Nephron (organoid): ENCODE data around the gene SBK2.
"Not testable (repeated sequence)": the region's sequence is repeated elsewhere in the genome, so short reads cannot be mapped to it uniquely, and the experiment has no call there.

Source experiments
- H3K27ac Mint-ChIP-seq, 3 experiments: 2 replicates each; pipeline ENCODE4 v1.8.0; 2020; ENCODE audit warnings: mixed read lengths in 3 of 3, mild to moderate bottlenecking in 2 of 3, moderate library complexity in 1 of 3
- H3K27me3 Mint-ChIP-seq: 2 replicates; pipeline ENCODE4 v1.8.0; 2021; ENCODE audit warnings: low read depth, mild to moderate bottlenecking, moderate library complexity, mixed read lengths
- H3K36me3 Mint-ChIP-seq: 2 replicates; pipeline ENCODE4 v1.8.0; 2020; ENCODE audit warnings: low read depth, mixed read lengths
- H3K4me1 Mint-ChIP-seq: 2 replicates; pipeline ENCODE4 v1.8.0; 2020; ENCODE audit warnings: mixed read lengths
- H3K4me3 Mint-ChIP-seq, 3 experiments: 2 replicates each; pipeline ENCODE4 v1.8.0; 2020; ENCODE audit warnings: mild to moderate bottlenecking in 3 of 3, mixed read lengths in 3 of 3, moderate library complexity in 2 of 3
- H3K9me3 Mint-ChIP-seq: 2 replicates; pipeline ENCODE4 v1.8.0; 2020; ENCODE audit warnings: mixed read lengths
- CTCF ChIP-seq, 3 experiments: fragments of 200-600 bp; sonication (generic); IDR thresholded peaks; one replicate each; pipeline ENCODE4 v1.5.0; 2021; ENCODE audit warnings: antibody characterized with exemption in 3 of 3; ENCODE audit not compliant: unreplicated experiment in 3 of 3

Gene SBK2

DNA sequence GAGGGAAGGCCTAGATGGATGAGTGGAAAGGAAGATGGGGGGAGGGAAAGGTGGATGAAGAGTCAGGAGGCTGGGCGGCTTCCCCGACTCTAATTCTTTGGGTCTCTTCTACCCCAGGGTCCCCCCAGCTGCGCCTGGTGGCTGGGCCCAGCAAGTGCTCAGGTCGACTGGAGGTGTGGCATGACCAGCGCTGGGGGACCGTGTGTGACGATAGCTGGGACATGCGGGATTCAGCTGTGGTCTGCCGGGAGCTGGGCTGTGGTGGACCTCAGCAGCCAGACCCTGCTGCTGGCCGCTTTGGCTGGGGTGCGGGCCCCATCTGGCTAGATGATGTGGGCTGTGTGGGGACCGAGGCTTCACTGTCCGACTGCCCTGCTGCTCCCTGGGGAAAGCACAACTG is 39.2 kb downstream of the SBK2 start:
- Mint-ChIP-seq H3K27ac (no peak overlapping the region), H3K4me1 (peaks cover 21% of the 10 kb centered on the region), H3K4me3 (no peak overlapping the region), H3K27me3 (peaks cover 7% of the 10 kb centered on the region), H3K36me3 (peaks cover 15% of the 10 kb centered on the region), H3K9me3 (no peaks in the 10 kb centered on the region)
- no peak for TF ChIP-seq CTCF (IDR thresholded peaks at IDR 0.05; ENCODE audit: unreplicated experiment in 3 of 3)

DNA sequence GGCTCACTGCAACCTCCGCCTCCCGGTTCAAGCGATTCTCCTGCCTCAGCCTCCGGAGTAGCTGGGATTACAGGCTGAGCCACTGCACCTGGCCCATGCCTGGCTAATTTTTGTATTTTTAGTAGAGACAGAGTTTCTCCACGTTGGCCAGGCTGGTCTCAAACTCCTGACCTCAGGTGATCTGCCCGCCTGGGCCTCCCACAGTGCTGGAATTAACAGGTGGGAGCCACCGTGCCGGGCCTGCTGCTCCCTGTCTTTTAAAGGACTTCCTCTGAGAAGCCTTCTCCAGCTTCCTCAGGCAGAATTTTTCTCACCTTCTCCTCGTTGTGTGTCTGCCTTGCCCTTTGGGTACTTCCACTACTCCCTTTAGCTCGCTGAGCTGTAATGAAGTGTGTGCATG is 40.1 kb downstream of the SBK2 start:
- not testable (repeated sequence) for H3K9me3 Mint-ChIP-seq, H3K36me3 Mint-ChIP-seq, H3K27me3 Mint-ChIP-seq
- Mint-ChIP-seq H3K4me3 (peak overlapping the region in 1 of 3 experiments; percentile 63), H3K4me1 (peaks cover 28% of the 10 kb centered on the region), H3K27ac (peak overlapping the region in 2 of 3 experiments; percentile 49 to 65)

GRCh38 chr19:55495646-55496349 is 41.1 kb downstream of the SBK2 start:
- peaks cover 32% of the 10 kb centered on the region for H3K4me1 Mint-ChIP-seq
- H3K36me3 Mint-ChIP-seq: peaks cover 4% of the 10 kb centered on the region
- peak overlapping the region in 1 of 3 experiments; percentile 48 for H3K4me3 Mint-ChIP-seq
- no peaks in the 10 kb centered on the region for H3K27me3 Mint-ChIP-seq
- H3K9me3 Mint-ChIP-seq: no peaks in the 10 kb centered on the region
- H3K27ac Mint-ChIP-seq: peak overlapping the region in 2 of 3 experiments; percentile 17 to 29
- no peak for TF ChIP-seq CTCF (IDR thresholded peaks at IDR 0.05; ENCODE audit: unreplicated experiment in 3 of 3)

DNA sequence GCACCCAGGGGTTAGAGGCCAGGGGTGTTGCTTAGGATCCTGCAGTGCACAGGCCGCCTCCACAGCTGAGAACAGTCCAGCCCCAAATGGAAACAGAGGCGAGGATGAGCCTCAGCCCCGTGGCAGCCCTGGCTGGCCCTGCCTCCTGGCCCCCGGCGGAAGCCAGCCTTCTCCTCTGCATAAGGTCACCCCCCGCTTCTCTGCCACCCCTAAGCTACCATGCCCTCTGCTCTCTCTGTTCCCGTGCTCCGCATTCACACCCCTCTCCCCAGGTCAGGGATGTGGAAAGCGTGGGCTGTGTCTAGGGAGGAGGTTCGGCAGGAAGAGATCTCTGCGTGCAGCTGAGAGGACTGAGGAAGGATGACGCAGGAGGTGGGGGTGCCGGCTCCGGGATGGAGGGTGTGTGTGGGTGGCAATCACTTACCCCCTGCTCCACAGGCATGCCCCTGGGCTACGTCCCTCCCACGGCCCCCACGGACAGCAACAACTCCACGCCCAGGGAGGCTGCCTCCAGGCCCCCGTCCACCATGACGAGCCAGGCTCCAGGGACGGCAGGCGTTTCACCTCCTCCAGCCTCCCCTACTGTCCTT is 42.7 kb downstream of the SBK2 start:
- Mint-ChIP-seq H3K27me3 (no peaks in the 10 kb centered on the region), H3K4me1 (peaks cover 32% of the 10 kb centered on the region)

DNA sequence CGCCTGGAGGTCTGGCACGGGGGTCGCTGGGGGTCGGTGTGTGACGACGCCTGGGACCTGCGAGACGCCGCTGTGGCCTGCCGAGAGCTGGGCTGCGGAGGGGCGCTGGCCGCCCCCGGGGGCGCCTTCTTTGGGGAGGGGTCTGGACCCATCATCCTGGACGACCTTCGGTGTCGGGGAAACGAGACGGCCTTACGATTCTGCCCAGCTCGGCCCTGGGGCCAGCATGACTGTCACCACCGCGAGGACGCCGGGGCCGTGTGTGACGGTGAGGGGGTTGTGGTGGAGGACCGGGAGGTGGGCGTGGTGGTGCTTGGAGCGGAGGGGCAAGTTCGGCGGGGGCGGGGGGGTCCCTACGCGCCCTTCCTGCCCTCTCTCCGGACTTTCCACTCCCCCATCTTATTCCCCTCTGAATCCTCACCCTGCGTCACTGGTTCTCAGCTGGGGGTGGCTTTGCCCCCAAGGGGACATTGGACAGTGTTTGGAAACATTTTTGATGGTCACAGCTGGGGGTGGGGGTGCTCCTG is 43.2 kb downstream of the SBK2 start:
- peak overlapping the region in 2 of 3 experiments; percentile 73 to 90 for H3K27ac Mint-ChIP-seq
- peak overlapping the region in 2 of 3 experiments; percentile 80 to 81 for H3K4me3 Mint-ChIP-seq
- H3K4me1 Mint-ChIP-seq: peaks cover 32% of the 10 kb centered on the region
- no peaks in the 10 kb centered on the region for H3K9me3 Mint-ChIP-seq
- no peak for TF ChIP-seq CTCF (IDR thresholded peaks at IDR 0.05; ENCODE audit: unreplicated experiment in 3 of 3)
- no peaks in the 10 kb centered on the region for H3K27me3 Mint-ChIP-seq
- H3K36me3 Mint-ChIP-seq: no peaks in the 10 kb centered on the region

More for the DNA sequence above, 42.7 kb downstream of the SBK2 start:
- TF ChIP-seq CTCF (IDR thresholded peaks at IDR 0.05; ENCODE audit: unreplicated experiment in 3 of 3): no peak
- H3K36me3 Mint-ChIP-seq: peaks cover under 1% of the 10 kb centered on the region
- peak overlapping the region; percentile 71 to 90 (median 90) for H3K27ac Mint-ChIP-seq
- H3K4me3 Mint-ChIP-seq: peak overlapping the region; percentile 64 to 81 (median 80)
- H3K9me3 Mint-ChIP-seq: no peaks in the 10 kb centered on the region

- peak overlapping the region; percentile 39 to 77 (median 68) for H3K4me3 Mint-ChIP-seq
- peak overlapping the region; percentile 73 to 88 (median 82) for H3K27ac Mint-ChIP-seq
- H3K9me3 Mint-ChIP-seq: no peaks in the 10 kb centered on the region
Measured at GRCh38 chr19:55493052-55493644, 43.8 kb downstream of the SBK2 start.

More at GRCh38 chr19:55493052-55493644, 43.8 kb downstream of the SBK2 start:
- Mint-ChIP-seq H3K4me1 (peaks cover 32% of the 10 kb centered on the region), H3K36me3 (no peaks in the 10 kb centered on the region), H3K27me3 (no peaks in the 10 kb centered on the region)
- no peak for TF ChIP-seq CTCF (IDR thresholded peaks at IDR 0.05; ENCODE audit: unreplicated experiment in 3 of 3)
